GM18511 (cell line): Measurements from ENCODE around the gene TBL2.
"Not testable (repeated sequence)": the region's sequence is repeated elsewhere in the genome, so short reads cannot be mapped to it uniquely, and the experiment has no call there.

ENCODE experiments used
- ATAC-seq: cut with Tn5 transposase; IDR thresholded peaks from one replicate; pipeline ENCODE4 v1.9.1; 2021; ENCODE audit warnings: mild to moderate bottlenecking, moderate library complexity; ENCODE audit not compliant: unreplicated experiment

TBL2 gene

DNA sequence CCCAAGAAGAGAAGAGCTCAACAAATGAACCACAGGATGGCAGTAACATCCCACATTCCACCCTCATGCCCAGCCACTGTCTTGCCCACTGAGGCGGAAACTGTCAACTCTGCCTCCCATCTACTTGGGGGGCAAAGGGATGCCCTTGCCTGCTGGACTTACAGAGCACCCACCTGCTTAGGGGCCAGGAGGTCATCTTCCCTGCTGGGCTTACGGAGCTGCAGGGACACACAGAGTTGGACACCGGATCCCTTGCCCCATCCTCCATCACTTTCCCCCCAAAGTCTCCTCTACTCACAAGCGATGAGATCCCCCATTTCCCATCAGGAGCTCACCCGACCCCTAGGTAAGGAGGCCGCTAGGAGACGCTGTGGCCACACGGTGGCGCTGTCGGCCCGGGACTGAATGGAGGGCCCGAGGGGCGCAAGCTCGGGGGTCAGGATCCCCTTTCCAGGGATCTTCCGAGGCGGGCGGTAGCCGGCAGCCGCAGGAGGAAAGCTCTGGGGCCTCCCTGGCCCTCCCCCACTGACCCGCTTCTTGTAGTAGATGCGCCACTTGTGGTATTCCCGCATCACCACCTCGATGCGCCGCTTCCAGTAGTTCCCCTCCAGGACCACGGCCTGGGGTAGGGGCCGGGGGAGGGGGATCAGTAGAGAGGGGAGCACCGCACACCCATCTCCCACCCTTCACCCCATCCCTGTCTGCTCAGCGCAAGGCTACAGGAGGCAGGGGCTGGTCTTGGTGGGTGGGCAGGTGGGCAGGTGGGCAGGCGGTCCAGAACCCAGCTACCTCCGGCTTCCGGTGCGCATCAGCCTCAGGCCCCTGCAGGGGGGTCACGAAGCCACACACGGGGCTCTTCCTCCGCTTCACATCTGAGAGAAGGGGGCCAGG is 28.7 kb upstream of the TBL2 start:
- no peak for ATAC-seq

GRCh38 chr7:73605601-73606220 is 27.3 kb upstream of the TBL2 start:
- ATAC-seq: no peak

DNA sequence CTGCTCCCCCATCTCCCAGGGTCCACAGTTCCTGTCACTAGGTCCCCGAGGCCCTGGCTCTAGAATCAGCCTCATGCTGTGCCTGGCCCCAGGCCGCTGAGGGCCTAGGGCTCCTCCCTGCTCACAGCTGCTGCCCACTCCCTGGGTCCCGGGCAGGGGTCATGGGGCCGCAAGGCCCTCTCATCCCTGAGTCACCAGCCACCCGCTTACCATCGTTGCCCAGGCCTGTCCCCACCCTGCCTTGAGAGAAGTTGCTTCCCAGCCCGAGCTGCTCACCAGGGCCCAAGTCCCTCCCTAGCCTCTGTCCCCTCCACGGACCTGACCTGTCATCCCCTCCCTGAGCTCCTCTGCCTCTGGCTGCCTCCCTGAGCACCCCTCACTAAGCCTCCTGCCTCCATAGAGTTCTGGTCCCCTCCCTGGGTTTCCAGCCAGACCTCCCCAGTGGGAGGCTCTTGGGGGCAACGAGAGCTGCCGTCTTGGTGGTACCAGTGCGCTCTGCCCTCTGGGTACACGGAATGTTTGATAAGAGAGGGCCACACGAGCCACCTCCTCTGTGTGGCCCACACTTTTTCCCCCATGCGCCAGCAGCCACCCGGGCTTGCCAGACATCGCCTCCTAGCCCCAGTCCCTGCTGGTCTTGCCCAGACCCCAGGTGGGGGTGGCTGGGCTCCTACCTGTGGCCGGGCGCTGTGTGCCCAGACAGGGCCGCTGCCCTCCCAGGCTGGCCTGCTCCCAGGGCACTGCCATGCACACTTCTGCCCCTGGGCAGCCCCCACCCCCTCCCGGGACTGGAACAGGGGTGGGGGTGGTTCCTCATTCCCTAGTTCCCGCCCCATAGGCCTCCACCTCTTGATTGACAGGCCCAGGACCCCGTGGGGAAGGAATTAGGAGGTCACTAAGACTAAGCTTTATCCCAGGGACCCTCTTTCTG is 24.6 kb upstream of the TBL2 start:
- no peak for ATAC-seq

DNA sequence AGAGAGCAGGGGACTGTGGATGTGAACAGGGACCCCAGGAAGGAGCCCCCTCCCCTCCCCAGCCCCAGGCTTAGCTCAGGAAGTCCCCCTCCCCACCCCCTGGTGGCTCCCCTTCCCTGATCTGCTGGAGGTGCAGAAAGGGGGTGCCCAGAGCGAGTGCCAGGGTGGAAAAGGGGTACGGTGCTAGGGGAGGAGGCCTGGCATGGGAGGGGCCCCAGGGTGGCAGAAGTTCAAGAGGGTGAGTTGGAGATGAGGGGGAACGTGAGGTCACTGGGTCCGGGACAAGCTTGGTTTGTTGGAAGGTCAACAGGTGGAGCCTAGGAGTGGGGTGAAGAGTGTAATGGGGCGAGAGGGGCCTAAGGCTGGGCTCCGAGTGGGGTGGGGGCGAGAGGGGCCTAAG is 21.5 kb upstream of the TBL2 start:
- no peak for ATAC-seq

DNA sequence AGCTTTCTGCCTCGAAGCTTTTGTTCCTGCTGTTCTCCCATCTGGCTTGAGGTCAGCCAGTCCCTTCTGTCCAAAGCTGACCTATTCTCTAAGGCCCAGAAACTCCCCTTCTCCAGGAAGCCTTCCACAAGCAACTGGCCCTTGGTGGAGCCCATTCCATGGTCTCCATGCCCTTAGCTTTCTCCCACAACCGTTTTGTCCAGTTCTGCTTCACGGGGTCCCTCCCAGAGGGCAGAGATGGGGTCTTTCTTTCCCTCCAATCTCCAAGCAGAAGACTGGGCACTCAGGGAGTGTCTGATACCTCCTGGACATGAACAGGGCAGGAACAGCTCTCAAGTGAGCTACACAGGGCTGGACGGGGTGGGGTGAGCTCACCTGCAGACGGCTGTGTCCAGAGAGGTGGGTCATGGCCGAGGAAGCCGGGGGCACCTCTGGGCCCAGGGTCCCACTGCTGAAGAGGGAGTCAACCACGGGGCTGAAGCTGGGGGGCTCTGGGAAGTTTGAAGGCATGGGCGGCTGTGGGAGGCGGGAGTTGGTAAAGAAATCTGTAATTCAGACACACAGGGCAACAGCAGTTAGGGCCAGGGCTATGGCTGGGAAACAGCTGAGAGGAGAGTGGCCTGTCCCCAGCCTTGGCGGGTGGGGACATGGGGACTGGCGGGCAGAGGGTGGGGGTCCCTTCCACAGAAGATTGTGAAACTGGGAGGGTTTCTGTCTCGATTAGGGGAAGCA is 20.9 kb upstream of the TBL2 start:
- ATAC-seq: no peak

- ATAC-seq: no peak
Measured at GRCh38 chr7:73597978-73598782, 19.8 kb upstream of the TBL2 start.

DNA sequence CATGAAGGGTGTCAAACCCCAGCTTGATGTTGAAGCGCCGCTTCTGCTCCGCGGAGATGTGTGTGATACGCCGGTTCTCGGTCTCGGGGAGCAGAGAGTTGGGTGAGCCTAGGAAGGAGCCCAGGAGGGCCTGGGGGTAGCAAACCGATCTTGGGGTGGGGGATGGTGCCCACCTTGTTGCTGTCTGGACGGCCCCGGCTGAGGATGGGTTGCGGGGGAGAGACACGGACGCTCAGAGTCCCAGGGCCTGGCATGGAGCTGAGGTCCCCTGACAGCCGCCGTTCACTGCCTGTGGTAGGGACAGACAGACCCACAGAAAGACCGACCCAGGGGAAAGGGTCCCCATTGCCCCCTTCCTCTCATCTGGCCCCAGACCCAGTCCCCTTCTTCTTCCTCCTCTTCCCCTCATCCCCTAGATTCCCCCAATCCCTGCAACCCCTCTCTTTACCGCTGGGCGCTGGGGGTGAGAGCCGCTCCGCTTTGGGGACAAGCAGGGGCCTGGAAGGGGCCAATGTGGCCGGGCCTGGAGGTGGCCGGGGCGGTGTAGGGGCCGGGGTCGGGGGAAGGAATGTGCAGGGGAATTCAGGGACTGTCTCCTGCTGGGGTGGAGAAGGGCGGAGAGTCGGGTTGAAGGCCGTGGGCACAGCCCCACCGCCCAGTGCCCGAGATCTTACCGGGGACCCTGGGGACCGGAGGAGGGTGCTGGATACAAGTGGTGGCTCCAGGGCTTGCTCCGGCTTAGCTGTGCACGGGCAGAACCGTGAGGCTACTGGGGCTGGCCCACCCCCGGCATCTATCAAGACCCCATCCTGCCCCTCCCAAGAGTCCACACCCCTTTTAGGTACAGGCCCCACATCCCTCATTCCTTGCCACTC is 18.0 kb upstream of the TBL2 start:
- ATAC-seq: no peak

DNA sequence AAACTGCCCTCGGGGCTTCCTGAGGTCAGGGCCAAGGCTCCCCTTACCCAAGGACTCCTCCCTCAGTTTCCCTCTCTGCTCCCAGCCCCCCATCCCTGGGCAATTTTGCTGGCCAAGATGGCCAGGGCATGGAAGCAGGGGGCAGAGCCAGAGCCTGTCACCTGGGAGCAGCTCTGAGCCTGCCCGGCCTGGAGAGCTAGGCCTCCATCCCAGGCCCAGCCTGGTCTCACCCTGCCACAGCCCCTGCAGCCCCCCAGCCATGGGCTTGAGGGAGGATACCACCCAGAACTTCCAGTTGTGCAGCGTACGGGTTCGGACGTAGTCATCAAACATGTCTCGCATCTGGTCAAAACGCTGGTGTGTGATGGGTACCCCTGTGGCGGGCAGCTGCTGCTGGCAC is 17.0 kb upstream of the TBL2 start:
- ATAC-seq: no peak

- no peak for ATAC-seq
Measured at GRCh38 chr7:73593207-73594045, 15.0 kb upstream of the TBL2 start.

DNA sequence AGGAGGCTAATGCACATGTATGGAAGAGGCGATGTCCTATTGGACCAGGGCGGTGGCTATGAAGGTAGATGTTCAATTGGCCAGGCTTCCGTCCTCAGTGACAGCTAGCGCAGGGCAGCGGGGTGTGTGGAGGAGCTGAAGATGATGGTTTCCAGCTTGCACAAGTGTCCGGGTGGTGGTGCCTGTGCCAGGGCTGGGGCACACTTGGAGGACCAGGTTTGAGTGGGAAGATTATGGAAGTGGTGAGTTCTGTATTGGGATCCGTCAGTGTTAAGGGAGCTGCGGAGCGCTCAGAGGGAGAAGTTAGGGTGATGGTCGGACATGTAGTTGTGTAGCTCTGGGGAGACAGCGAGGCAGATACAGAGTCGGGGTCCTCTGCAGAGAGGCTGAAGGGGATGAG is 8.5 kb upstream of the TBL2 start:
- no peak for ATAC-seq

DNA sequence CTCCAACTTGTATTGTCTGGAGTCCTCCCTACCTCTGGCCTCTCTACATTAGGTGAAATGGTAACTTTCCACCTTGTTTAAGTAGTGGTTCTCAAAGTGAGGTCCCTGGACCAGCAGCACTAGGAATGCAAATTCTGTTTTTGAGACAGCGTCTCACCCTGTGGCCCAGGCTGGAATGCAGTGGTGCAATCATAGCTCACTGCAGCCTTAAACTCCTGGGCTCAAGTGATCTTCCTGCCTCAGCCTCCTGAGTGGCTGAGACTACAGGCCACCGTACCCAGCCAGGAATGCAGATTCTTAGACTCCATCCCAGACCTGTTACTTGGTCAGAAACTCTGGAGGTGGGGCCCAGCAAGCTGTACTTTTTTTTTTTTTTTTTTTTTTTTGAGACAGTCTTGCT is 6.8 kb upstream of the TBL2 start:
- no peak for ATAC-seq

DNA sequence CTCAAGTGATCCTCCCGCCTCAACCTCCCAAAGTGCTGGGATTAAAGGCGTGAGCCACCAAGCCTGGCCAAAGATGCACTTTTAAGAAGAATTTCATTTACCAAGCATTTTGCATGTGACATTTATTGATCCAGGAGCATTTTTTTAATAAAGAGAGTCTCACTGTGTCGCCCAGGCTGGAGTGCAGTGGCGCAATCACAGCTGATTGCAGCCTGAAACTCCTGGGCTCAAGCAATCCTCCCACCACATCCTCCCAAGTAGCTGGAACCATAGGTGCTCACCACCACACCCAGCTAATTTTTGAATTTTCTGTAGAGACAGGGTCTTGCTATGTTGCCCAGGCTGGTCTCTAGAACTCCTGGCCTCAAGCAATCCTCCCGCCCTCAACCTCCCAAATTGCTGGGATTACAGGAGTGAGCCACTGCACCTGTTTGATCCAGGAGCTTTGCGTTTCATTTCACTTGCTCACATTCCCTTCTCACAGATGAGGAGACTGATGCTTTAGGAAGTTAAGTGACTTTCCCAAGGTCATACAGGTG is 4.4 kb upstream of the TBL2 start:
- no peak for ATAC-seq

- ATAC-seq: not testable (repeated sequence)
Measured at GRCh38 chr7:73581006-73581405, 2.6 kb upstream of the TBL2 start.

GRCh38 chr7:73577627-73578341 is 595 bp downstream of the TBL2 start:
- ATAC-seq: peak; percentile 26

GRCh38 chr7:73573791-73574190 is 4.6 kb downstream of the TBL2 start:
- no peak for ATAC-seq

DNA sequence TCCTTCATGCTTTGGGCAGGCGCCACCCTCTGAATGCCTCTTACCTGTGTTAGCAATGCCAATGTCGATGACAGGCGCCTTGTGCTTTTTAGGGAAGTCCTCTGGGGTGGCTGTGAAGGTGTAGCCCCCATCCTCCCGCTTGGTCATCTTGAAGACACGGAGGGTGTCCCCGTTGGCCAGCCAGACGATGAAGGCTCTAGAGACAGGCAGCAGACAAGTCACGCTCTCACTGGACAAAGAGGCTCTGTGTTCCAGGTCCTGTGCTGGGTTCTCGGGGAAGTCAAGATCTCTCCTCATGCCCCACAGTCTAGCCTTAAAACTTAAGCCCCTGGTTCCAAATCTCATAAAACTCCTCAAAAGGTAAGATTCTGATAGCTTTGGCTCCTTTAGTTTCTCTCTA is 5.1 kb downstream of the TBL2 start:
- ATAC-seq: no peak

- no peak for ATAC-seq
Measured at GRCh38 chr7:73572767-73573186, 5.6 kb downstream of the TBL2 start.
